Measurements from ENCODE around the gene PTPRF. TPM values are rescaled to one million over a fixed set of nuclear protein-coding genes. Genes with fewer than 3 reads are reported as not detected.

The PTPRF gene
- polyA plus RNA-seq, 3 donors: not detected

- Histone ChIP-seq H3K4me2 (replicated peaks; ENCODE audit: extremely low read depth, low read length, poor library complexity, severe bottlenecking) (no peak overlapping the region), H4K20me1 (ENCODE audit: insufficient read depth, low read length) (no peaks in the 10 kb centered on the region), H3K36me3 (replicated peaks in 1 of 2; ENCODE audit: control insufficient read depth in 1 of 2, insufficient read depth in 2 of 2, low read length in 2 of 2) (no peaks in the 10 kb centered on the region), H3K9me3 (replicated peaks in 1 of 2; ENCODE audit: control insufficient read depth in 1 of 2, insufficient read depth in 1 of 2, low read length in 2 of 2) (no peaks in the 10 kb centered on the region), H3K4me1 (ENCODE audit: control insufficient read depth in 1 of 2, insufficient read depth in 2 of 2, low read length in 2 of 2) (peaks cover 8 to 9% of the 10 kb centered on the region in 2 donors), H3K79me2 (ENCODE audit: insufficient read depth, low read length) (no peaks in the 10 kb centered on the region), H3K4me3 (replicated peaks in 1 of 3; ENCODE audit: low read depth in 2 of 3, low read length in 3 of 3) (no peak overlapping the region), H2AFZ (ENCODE audit: insufficient read depth, low read depth, low read length, poor library complexity, severe bottlenecking) (no peak overlapping the region), H3K9ac (ENCODE audit: insufficient read depth, low read length, poor library complexity, severe bottlenecking) (peak overlapping the region; percentile 57), H3K27me3 (ENCODE audit: control insufficient read depth in 2 of 2, insufficient read depth in 2 of 2, low read length in 2 of 2) (peaks cover 0 to 13% of the 10 kb centered on the region in 2 donors), H3K27ac (ENCODE audit: low read depth in 1 of 2, low read length in 2 of 2) (no peak overlapping the region)
- no peak for DNase-seq
- no peaks in the 10 kb centered on the region for H3K9me3 Mint-ChIP-seq
- intact Hi-C loops (cut with micrococcal nuclease): no loop called here
- H3K36me3 Mint-ChIP-seq: no peaks in the 10 kb centered on the region
- peak overlapping the region in 2 of 7 donors; percentile 11 for H3K27ac Mint-ChIP-seq
- H3K4me3 Mint-ChIP-seq: peak overlapping the region; percentile 16 to 78
- no peak for TF ChIP-seq CTCF (IDR thresholded peaks at IDR 0.05)
- WGBS (ENCODE audit: insufficient coverage): 95% methylated on average over 11 of the region's 16 CpGs
- peaks cover 6% of the 10 kb centered on the region for H3K4me1 Mint-ChIP-seq
- peaks cover 3 to 24% (median 21%) of the 10 kb centered on the region in 3 donors for H3K27me3 Mint-ChIP-seq (ENCODE audit: low read depth in 3 of 3)
Observed at GRCh38 chr1:43566382-43567044, 35.8 kb downstream of the PTPRF start.

GRCh38 chr1:43569175-43569574 is 38.5 kb downstream of the PTPRF start:
- peaks cover 8 to 9% of the 10 kb centered on the region in 2 donors for H3K4me1 ChIP-seq (ENCODE audit: control insufficient read depth in 1 of 2, insufficient read depth in 2 of 2, low read length in 2 of 2)
- no peaks in the 10 kb centered on the region for H3K79me2 ChIP-seq (ENCODE audit: insufficient read depth, low read length)
- H2AFZ ChIP-seq (ENCODE audit: insufficient read depth, low read depth, low read length, poor library complexity, severe bottlenecking): no peak overlapping the region
- no peak overlapping the region for H3K4me3 ChIP-seq (replicated peaks in 1 of 3; ENCODE audit: low read depth in 2 of 3, low read length in 3 of 3)
- H3K27me3 ChIP-seq (ENCODE audit: control insufficient read depth in 2 of 2, insufficient read depth in 2 of 2, low read length in 2 of 2): peaks cover 0 to 13% of the 10 kb centered on the region in 2 donors
- H3K36me3 ChIP-seq (replicated peaks in 1 of 2; ENCODE audit: control insufficient read depth in 1 of 2, insufficient read depth in 2 of 2, low read length in 2 of 2): no peaks in the 10 kb centered on the region
- H3K27me3 Mint-ChIP-seq (ENCODE audit: low read depth in 3 of 3): peaks cover 3 to 24% (median 21%) of the 10 kb centered on the region in 3 donors
- intact Hi-C loops (cut with micrococcal nuclease): no loop called here
- no peak for DNase-seq
- TF ChIP-seq CTCF (IDR thresholded peaks at IDR 0.05): no peak
- H3K27ac ChIP-seq (ENCODE audit: low read depth in 1 of 2, low read length in 2 of 2): no peak overlapping the region
- peaks cover 6% of the 10 kb centered on the region for H3K4me1 Mint-ChIP-seq
- no peaks in the 10 kb centered on the region for H3K36me3 Mint-ChIP-seq
- H3K9me3 Mint-ChIP-seq: no peaks in the 10 kb centered on the region
- WGBS (ENCODE audit: insufficient coverage): 54% methylated on average over 6 of the region's 6 CpGs
- no peak overlapping the region for H3K9ac ChIP-seq (ENCODE audit: insufficient read depth, low read length, poor library complexity, severe bottlenecking)
- no peaks in the 10 kb centered on the region for H3K9me3 ChIP-seq (replicated peaks in 1 of 2; ENCODE audit: control insufficient read depth in 1 of 2, insufficient read depth in 1 of 2, low read length in 2 of 2)
- H4K20me1 ChIP-seq (ENCODE audit: insufficient read depth, low read length): no peaks in the 10 kb centered on the region
- no peak overlapping the region for H3K4me3 Mint-ChIP-seq
- no peak overlapping the region for H3K4me2 ChIP-seq (replicated peaks; ENCODE audit: extremely low read depth, low read length, poor library complexity, severe bottlenecking)
- H3K27ac Mint-ChIP-seq: no peak overlapping the region
